Omental fat pad (tissue), 4 donors: ENCODE data around the gene YJEFN3. TPM values are rescaled to one million over a fixed set of nuclear protein-coding genes. Genes with fewer than 3 reads are reported as not detected.

Experiments used
- ATAC-seq: fragments of 150-250 bp; one replicate; pipeline ENCODE4 v1.9.1; 2016; ENCODE audit warnings: mild to moderate bottlenecking, moderate library complexity; ENCODE audit not compliant: low FRiP score
- DNase-seq: peaks from one replicate; pipeline ENCODE4 v3.0.0-alpha.2; 2019; ENCODE audit warnings: low spot score
- CTCF ChIP-seq, 3 donors: fragments of 450-650 bp; IDR thresholded peaks; one replicate each; pipeline ENCODE4 v1.5.1; 2016 to 2017; ENCODE audit warnings: antibody characterized with exemption in 3 of 3, mild to moderate bottlenecking in 3 of 3, moderate library complexity in 2 of 3
- total RNA-seq, 4 donors: library from RNA; depleted of rRNA; stranded (reverse); fragments of >200 nt; gene quantifications; one replicate each; pipeline ENCODE4 v1.1.0, GENCODE V29; 2016

The YJEFN3 gene
- total RNA-seq, 4 donors from 2014 or later = 0.75 to 1.1 (median 0.90) TPM

- no peak for DNase-seq
- ATAC-seq = peak; percentile 26
These were observed 33.4 kb downstream of the YJEFN3 start for GRCh38 chr19:19561946-19562664.

GRCh38 chr19:19562665-19563347 is 34.1 kb downstream of the YJEFN3 start:
- DNase-seq (no peak), ATAC-seq (peak; percentile 30)
- no peak for TF ChIP-seq CTCF (IDR thresholded peaks at IDR 0.05)

More at GRCh38 chr19:19561946-19562664, 33.4 kb downstream of the YJEFN3 start:
- no peak for TF ChIP-seq CTCF (IDR thresholded peaks at IDR 0.05)

GRCh38 chr19:19563348-19563848 is 34.7 kb downstream of the YJEFN3 start:
- no peak for DNase-seq
- ATAC-seq = no peak
- TF ChIP-seq CTCF (IDR thresholded peaks at IDR 0.05) = no peak

- ATAC-seq (no peak), DNase-seq (no peak)
- no peak for TF ChIP-seq CTCF (IDR thresholded peaks at IDR 0.05)
These were observed 37.6 kb downstream of the YJEFN3 start for GRCh38 chr19:19566306-19566705.

- TF ChIP-seq CTCF (IDR thresholded peaks at IDR 0.05) = no peak
- ATAC-seq = no peak
- DNase-seq = no peak
These were observed 38.7 kb downstream of the YJEFN3 start for GRCh38 chr19:19567391-19567790.

- DNase-seq (no peak), ATAC-seq (no peak)
- no peak for TF ChIP-seq CTCF (IDR thresholded peaks at IDR 0.05)
These were observed 40.4 kb downstream of the YJEFN3 start for GRCh38 chr19:19568802-19569756.
